HepG2 (cell line): ENCODE measurements around the gene CCNL1. TPM values are rescaled to one million over a fixed set of nuclear protein-coding genes. Genes with fewer than 3 reads are reported as not detected.
A peak's percentile ranks its signal among the peaks of the same experiment; 100 is the strongest.

Experiments
- ATRX ChIP-seq: sonication (generic); formaldehyde crosslinking; IDR thresholded peaks from 2 replicates; pipeline ENCODE4 v1.4.0; 2020; ENCODE audit warnings: missing genetic modification reagents, borderline replicate concordance
- CBX5 ChIP-seq: sonication (generic); formaldehyde crosslinking; IDR thresholded peaks from 2 replicates; pipeline ENCODE4 v1.4.0; 2020; ENCODE audit warnings: missing genetic modification reagents, borderline replicate concordance
- CENPX ChIP-seq: sonication (generic); formaldehyde crosslinking; IDR thresholded peaks from 2 replicates; pipeline ENCODE4 v1.9.0; 2021; ENCODE audit warnings: mild to moderate bottlenecking, missing genetic modification reagents, moderate library complexity
- DMAP1 ChIP-seq: IDR thresholded peaks from 2 replicates; pipeline ENCODE4 v1.6.1; 2016
- DNMT3B ChIP-seq: conservative IDR thresholded peaks from 2 replicates; pipeline ENCODE4 v1.6.1; 2016; ENCODE audit warnings: missing biosample characterization, control low read depth
- ESRRA ChIP-seq: sonication (generic); formaldehyde crosslinking; IDR thresholded peaks from 2 replicates; pipeline ENCODE4 v1.5.1; 2020; ENCODE audit warnings: mild to moderate bottlenecking, low read depth, missing genetic modification reagents
- FOXM1 ChIP-seq: sonication (generic); formaldehyde crosslinking; IDR thresholded peaks from 2 replicates; pipeline ENCODE4 v1.5.0; 2020; ENCODE audit warnings: missing genetic modification reagents
- GABPA ChIP-seq, 2 experiments: IDR thresholded peaks; 2 replicates each; pipeline ENCODE4 v1.6.1; 2011 to 2016; ENCODE audit warnings: low read depth in 2 of 2, low read length in 1 of 2, missing biosample characterization in 1 of 2, missing genetic modification characterization in 1 of 2
- KAT8 ChIP-seq: IDR thresholded peaks from 2 replicates; pipeline ENCODE4 v1.6.1; 2016; ENCODE audit warnings: missing genetic modification reagents, missing compliant biosample characterization
- PAF1 ChIP-seq: IDR thresholded peaks from 2 replicates; pipeline ENCODE4 v1.6.1; 2016; ENCODE audit warnings: missing genetic modification reagents, missing compliant biosample characterization
- RAD51 ChIP-seq: fragments of 450-650 bp; IDR thresholded peaks from 2 replicates; pipeline ENCODE4 v1.6.1; 2016; ENCODE audit warnings: borderline replicate concordance
- SRSF9 ChIP-seq: fragments of 200-400 bp; formaldehyde crosslinking; IDR thresholded peaks from 2 replicates; pipeline ENCODE4 v1.6.1; 2018; ENCODE audit warnings: borderline replicate concordance, mild to moderate bottlenecking, low read depth, low read length; ENCODE audit not compliant: insufficient read depth, poor library complexity, severe bottlenecking
- SYNCRIP ChIP-seq: fragments of 200-400 bp; formaldehyde crosslinking; IDR thresholded peaks from 2 replicates; pipeline ENCODE4 v1.6.1; 2018; ENCODE audit warnings: mild to moderate bottlenecking, low read depth, low read length; ENCODE audit not compliant: insufficient read depth
- TCF7 ChIP-seq: sonication (generic); IDR thresholded peaks from 2 replicates; pipeline ENCODE4 v1.6.1; 2016; ENCODE audit warnings: antibody characterized with exemption, low read depth
- TSC22D2 ChIP-seq: sonication (generic); formaldehyde crosslinking; IDR thresholded peaks from 2 replicates; pipeline ENCODE4 v1.5.1; 2020; ENCODE audit warnings: missing genetic modification reagents, mild to moderate bottlenecking, borderline replicate concordance
- ZFAT ChIP-seq: sonication (generic); formaldehyde crosslinking; conservative IDR thresholded peaks from 2 replicates; pipeline ENCODE4 v1.8.1; 2023; ENCODE audit warnings: missing genetic modification reagents, inconsistent platforms
- ZFP90 ChIP-seq: sonication (generic); formaldehyde crosslinking; IDR thresholded peaks from 2 replicates; pipeline ENCODE4 v1.8.0; 2022; ENCODE audit warnings: missing genetic modification reagents, mild to moderate bottlenecking, inconsistent platforms, borderline replicate concordance
- ZMAT5 ChIP-seq: sonication (generic); formaldehyde crosslinking; IDR thresholded peaks from 2 replicates; pipeline ENCODE4 v1.5.0; 2020; ENCODE audit warnings: mild to moderate bottlenecking, low read depth, missing genetic modification reagents, borderline replicate concordance
- polyA plus RNA-seq, 8 experiments: library from polyadenylated mRNA; depleted of rRNA in 3 of 8; stranded (reverse) in 7 of 8; unstranded in 1 of 8; fragments of >200 nt; fragmentation: Illumina TruSeq in 4 of 8; extraction: Trizol in 4 of 8; gene quantifications; 2 replicates each; pipeline versions ENCODE4 v1.2.1 to v1.2.3, GENCODE V29; 2011 to 2016; ENCODE audit warnings: low read depth in 4 of 8, missing spikeins in 1 of 8, mixed read lengths in 1 of 8; ENCODE audit not compliant: insufficient read depth in 1 of 8
- total RNA-seq, 5 experiments: library from RNA; depleted of rRNA; stranded (reverse); fragments of >200 nt; fragmentation: Illumina TruSeq; extraction: Trizol; gene quantifications; 2 replicates each; pipeline ENCODE4 v1.2.3, GENCODE V29; 2016; ENCODE audit warnings: low read depth in 1 of 5
- TF ChIP-seq, protein P1 (sequence below): sonication (generic); formaldehyde crosslinking; IDR thresholded peaks from 2 replicates; pipeline ENCODE4 v1.4.0; 2020; ENCODE audit warnings: missing genetic modification reagents
- TF ChIP-seq, protein P2 (sequence below): sonication (generic); formaldehyde crosslinking; IDR thresholded peaks from 2 replicates; pipeline ENCODE4 v1.9.0; 2021; ENCODE audit warnings: missing genetic modification reagents, mild to moderate bottlenecking, borderline replicate concordance
- TF ChIP-seq, protein P3 (sequence below): sonication (generic); formaldehyde crosslinking; conservative IDR thresholded peaks from 2 replicates; pipeline ENCODE4 v1.8.0; 2022; ENCODE audit warnings: mild to moderate bottlenecking, moderate library complexity, missing genetic modification reagents

The CCNL1 gene
- total and polyA plus RNA-seq, 2 of the 13 experiments (the other 11 are each of a cell fraction or from before 2014, with no cell fraction given) = 151 to 303 TPM

- TF ChIP-seq, protein P1, sequence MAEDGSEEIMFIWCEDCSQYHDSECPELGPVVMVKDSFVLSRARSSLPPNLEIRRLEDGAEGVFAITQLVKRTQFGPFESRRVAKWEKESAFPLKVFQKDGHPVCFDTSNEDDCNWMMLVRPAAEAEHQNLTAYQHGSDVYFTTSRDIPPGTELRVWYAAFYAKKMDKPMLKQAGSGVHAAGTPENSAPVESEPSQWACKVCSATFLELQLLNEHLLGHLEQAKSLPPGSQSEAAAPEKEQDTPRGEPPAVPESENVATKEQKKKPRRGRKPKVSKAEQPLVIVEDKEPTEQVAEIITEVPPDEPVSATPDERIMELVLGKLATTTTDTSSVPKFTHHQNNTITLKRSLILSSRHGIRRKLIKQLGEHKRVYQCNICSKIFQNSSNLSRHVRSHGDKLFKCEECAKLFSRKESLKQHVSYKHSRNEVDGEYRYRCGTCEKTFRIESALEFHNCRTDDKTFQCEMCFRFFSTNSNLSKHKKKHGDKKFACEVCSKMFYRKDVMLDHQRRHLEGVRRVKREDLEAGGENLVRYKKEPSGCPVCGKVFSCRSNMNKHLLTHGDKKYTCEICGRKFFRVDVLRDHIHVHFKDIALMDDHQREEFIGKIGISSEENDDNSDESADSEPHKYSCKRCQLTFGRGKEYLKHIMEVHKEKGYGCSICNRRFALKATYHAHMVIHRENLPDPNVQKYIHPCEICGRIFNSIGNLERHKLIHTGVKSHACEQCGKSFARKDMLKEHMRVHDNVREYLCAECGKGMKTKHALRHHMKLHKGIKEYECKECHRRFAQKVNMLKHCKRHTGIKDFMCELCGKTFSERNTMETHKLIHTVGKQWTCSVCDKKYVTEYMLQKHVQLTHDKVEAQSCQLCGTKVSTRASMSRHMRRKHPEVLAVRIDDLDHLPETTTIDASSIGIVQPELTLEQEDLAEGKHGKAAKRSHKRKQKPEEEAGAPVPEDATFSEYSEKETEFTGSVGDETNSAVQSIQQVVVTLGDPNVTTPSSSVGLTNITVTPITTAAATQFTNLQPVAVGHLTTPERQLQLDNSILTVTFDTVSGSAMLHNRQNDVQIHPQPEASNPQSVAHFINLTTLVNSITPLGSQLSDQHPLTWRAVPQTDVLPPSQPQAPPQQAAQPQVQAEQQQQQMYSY (CRISPR knock-in tag) = peak; percentile 62; the same call in 1 of the 2 replicates
- no peak for TF ChIP-seq PAF1 (CRISPR knock-in tag)
- TF ChIP-seq ZMAT5 = 0 out of 2 replicates have a peak, but pooled peaks have one; percentile 54
- peak; percentile 80 for TF ChIP-seq ZFP90 (CRISPR knock-in tag)
- TF ChIP-seq SRSF9 = no peak
- TF ChIP-seq TCF7 = peak; percentile 10; the same call in 1 of the 2 replicates
- TF ChIP-seq ZFAT = no peak
- TF ChIP-seq FOXM1 (CRISPR knock-in tag) = 0 out of 2 replicates have a peak, but pooled peaks have one; percentile 43
- peak; percentile 59; the same call in 1 of the 2 replicates for TF ChIP-seq ESRRA
- peak; percentile 97 for TF ChIP-seq KAT8 (CRISPR knock-in tag)
- TF ChIP-seq GABPA (IDR thresholded peaks at IDR 0.05; ENCODE audit: low read depth, low read length) = peak; percentile 84
- peak; percentile 89 for TF ChIP-seq GABPA (CRISPR knock-in tag; IDR thresholded peaks at IDR 0.05; ENCODE audit: low read depth)
- TF ChIP-seq RAD51 = no peak
- no peak for TF ChIP-seq ATRX
- peak; percentile 97 for TF ChIP-seq TSC22D2 (CRISPR knock-in tag)
- TF ChIP-seq, protein P2, sequence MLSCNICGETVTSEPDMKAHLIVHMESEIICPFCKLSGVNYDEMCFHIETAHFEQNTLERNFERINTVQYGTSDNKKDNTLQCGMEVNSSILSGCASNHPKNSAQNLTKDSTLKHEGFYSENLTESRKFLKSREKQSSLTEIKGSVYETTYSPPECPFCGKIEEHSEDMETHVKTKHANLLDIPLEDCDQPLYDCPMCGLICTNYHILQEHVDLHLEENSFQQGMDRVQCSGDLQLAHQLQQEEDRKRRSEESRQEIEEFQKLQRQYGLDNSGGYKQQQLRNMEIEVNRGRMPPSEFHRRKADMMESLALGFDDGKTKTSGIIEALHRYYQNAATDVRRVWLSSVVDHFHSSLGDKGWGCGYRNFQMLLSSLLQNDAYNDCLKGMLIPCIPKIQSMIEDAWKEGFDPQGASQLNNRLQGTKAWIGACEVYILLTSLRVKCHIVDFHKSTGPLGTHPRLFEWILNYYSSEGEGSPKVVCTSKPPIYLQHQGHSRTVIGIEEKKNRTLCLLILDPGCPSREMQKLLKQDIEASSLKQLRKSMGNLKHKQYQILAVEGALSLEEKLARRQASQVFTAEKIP (CRISPR knock-in tag) = no peak
- TF ChIP-seq, protein P3, sequence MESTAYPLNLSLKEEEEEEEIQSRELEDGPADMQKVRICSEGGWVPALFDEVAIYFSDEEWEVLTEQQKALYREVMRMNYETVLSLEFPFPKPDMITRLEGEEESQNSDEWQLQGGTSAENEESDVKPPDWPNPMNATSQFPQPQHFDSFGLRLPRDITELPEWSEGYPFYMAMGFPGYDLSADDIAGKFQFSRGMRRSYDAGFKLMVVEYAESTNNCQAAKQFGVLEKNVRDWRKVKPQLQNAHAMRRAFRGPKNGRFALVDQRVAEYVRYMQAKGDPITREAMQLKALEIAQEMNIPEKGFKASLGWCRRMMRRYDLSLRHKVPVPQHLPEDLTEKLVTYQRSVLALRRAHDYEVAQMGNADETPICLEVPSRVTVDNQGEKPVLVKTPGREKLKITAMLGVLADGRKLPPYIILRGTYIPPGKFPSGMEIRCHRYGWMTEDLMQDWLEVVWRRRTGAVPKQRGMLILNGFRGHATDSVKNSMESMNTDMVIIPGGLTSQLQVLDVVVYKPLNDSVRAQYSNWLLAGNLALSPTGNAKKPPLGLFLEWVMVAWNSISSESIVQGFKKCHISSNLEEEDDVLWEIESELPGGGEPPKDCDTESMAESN = peak; percentile 98
- peak; percentile 87; the same call in 1 of the 2 replicates for TF ChIP-seq DNMT3B
- TF ChIP-seq DMAP1 (CRISPR knock-in tag) = peak; percentile 98
- no peak for TF ChIP-seq SYNCRIP
- peak; percentile 95 for TF ChIP-seq CBX5 (CRISPR knock-in tag)
- 0 out of 2 replicates have a peak, but pooled peaks have one; percentile 73 for TF ChIP-seq CENPX (CRISPR knock-in tag)
These were observed at the start of gene CCNL1 (continued) for GRCh38 chr3:157159762-157160657.
